ENCODE results near the gene ST3GAL3. TPM values are rescaled to one million over a fixed set of nuclear protein-coding genes. Genes with fewer than 3 reads are reported as not detected.
"Not testable (repeated sequence)": the region's sequence is repeated elsewhere in the genome, so short reads cannot be mapped to it uniquely, and the experiment has no call there.

ST3GAL3 gene
- total RNA-seq, 4 donors from 2014 or later, result 4.1 to 47.2 (median 19.0) TPM

GRCh38 chr1:43716559-43717281 is 9.4 kb downstream of the ST3GAL3 start:
- intact Hi-C loops (cut with DNase I; ENCODE audit: low total_unique reads), result no loop called here
- Histone ChIP-seq H3K9me3 (no peaks in the 10 kb centered on the region), H3K27ac (no peak overlapping the region), H3K4me1 (no peaks in the 10 kb centered on the region), H3K36me3 (no peaks in the 10 kb centered on the region), H3K27me3 (no peaks in the 10 kb centered on the region), H3K4me3 (no peak overlapping the region)
- TF ChIP-seq CTCF (IDR thresholded peaks at IDR 0.05), result no peak
- no peak for DNase-seq

- Histone ChIP-seq H3K4me3 (no peak overlapping the region), H3K27me3 (no peaks in the 10 kb centered on the region), H3K27ac (peak overlapping the region; percentile 48 to 57), H3K4me1 (no peaks in the 10 kb centered on the region), H3K9me3 (no peaks in the 10 kb centered on the region), H3K36me3 (no peaks in the 10 kb centered on the region)
- intact Hi-C loops (cut with DNase I; ENCODE audit: low total_unique reads), result no loop called here
- TF ChIP-seq POLR2A (IDR thresholded peaks at IDR 0.05) (no peak), CTCF (IDR thresholded peaks at IDR 0.05) (no peak)
- DNase-seq, result peak; percentile 70 to 71
Measured at GRCh38 chr1:43719063-43719462, 11.7 kb downstream of the ST3GAL3 start.

GRCh38 chr1:43719670-43720419 is 12.5 kb downstream of the ST3GAL3 start:
- H3K4me1 ChIP-seq; H3K36me3 ChIP-seq; H3K27me3 ChIP-seq; H3K4me3 ChIP-seq; intact Hi-C loops (cut with DNase I; ENCODE audit: low total_unique reads); H3K9me3 ChIP-seq: not testable (repeated sequence)
- H3K27ac ChIP-seq, result peak overlapping the region; percentile 48 to 57
- DNase-seq, result peak in 1 of 2 donors; percentile 30

- intact Hi-C loops (cut with DNase I; ENCODE audit: low total_unique reads), result no loop called here
- H3K4me3 ChIP-seq, result no peak overlapping the region
- no peak overlapping the region for H3K27ac ChIP-seq
- no peak for TF ChIP-seq POLR2A (IDR thresholded peaks at IDR 0.05)
- no peak for TF ChIP-seq CTCF (IDR thresholded peaks at IDR 0.05)
- H3K36me3 ChIP-seq, result no peaks in the 10 kb centered on the region
- H3K9me3 ChIP-seq, result no peaks in the 10 kb centered on the region
- DNase-seq, result no peak
- H3K4me1 ChIP-seq, result no peaks in the 10 kb centered on the region
- H3K27me3 ChIP-seq, result no peaks in the 10 kb centered on the region
Measured at GRCh38 chr1:43722810-43723209, 15.5 kb downstream of the ST3GAL3 start.

GRCh38 chr1:43729816-43730463 is 22.6 kb downstream of the ST3GAL3 start:
- no peaks in the 10 kb centered on the region for H3K36me3 ChIP-seq
- no peak overlapping the region for H3K4me3 ChIP-seq
- H3K4me1 ChIP-seq, result no peaks in the 10 kb centered on the region
- H3K27ac ChIP-seq, result no peak overlapping the region
- H3K27me3 ChIP-seq, result no peaks in the 10 kb centered on the region
- no peak for DNase-seq
- no peaks in the 10 kb centered on the region for H3K9me3 ChIP-seq
- TF ChIP-seq POLR2A (IDR thresholded peaks at IDR 0.05) (no peak), CTCF (IDR thresholded peaks at IDR 0.05) (no peak)
- intact Hi-C loops (cut with DNase I; ENCODE audit: low total_unique reads), result no loop called here

Measured in uterus (tissue), 4 donors.